Fibroblast of skin of scalp (primary cell): ENCODE data around the gene AP1M1.

Experiments
- DNase-seq: peaks from one replicate; pipeline ENCODE4 v3.0.0-alpha.2; 2013

AP1M1 gene

GRCh38 chr19:16233836-16234551, 36.3 kb downstream of the AP1M1 start:
- DNase-seq: no peak

DNA sequence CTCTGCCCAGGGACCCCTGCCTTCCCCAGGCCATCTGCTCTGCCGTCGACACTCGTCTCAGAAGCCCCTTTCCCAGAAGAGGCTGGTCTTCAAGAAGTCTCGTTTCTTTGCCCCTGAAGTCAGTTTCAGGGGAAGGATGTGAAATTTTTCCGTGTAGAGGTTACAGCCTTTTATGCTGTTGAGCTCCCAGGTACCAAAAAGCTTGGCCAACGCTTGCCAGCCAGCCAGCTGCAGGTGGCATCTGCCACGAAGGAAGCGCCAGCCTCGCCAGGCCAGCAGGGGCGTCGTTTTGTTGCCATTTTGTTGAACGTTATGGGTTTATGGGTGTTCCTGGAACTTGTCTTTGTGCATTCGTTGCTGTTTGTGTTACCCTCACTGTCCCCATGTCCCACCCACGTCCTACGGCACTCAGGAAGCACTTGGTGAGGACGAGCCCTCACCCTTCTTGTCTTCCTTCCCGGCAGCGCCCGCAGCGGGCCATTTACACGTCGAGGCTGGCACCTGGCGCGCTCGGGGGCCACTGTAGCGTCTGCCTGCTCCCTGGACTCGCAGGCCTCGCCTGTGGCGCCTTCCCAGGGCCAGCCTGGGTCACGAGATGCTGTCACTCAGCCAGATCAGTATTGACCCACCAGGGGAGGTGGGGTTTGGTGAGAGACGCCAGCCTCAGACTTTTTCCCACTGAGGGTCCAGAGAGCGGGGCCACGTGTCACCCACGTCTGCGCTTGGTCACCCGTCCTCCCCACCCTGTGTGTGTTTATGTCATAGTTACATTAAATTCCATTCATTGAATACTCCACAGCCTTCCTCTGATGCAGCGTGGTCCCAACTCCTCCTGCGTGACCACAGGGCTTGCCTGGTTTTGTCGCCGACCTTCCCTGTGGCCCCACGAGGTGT, 37.1 kb downstream of the AP1M1 start:
- DNase-seq: no peak

DNA sequence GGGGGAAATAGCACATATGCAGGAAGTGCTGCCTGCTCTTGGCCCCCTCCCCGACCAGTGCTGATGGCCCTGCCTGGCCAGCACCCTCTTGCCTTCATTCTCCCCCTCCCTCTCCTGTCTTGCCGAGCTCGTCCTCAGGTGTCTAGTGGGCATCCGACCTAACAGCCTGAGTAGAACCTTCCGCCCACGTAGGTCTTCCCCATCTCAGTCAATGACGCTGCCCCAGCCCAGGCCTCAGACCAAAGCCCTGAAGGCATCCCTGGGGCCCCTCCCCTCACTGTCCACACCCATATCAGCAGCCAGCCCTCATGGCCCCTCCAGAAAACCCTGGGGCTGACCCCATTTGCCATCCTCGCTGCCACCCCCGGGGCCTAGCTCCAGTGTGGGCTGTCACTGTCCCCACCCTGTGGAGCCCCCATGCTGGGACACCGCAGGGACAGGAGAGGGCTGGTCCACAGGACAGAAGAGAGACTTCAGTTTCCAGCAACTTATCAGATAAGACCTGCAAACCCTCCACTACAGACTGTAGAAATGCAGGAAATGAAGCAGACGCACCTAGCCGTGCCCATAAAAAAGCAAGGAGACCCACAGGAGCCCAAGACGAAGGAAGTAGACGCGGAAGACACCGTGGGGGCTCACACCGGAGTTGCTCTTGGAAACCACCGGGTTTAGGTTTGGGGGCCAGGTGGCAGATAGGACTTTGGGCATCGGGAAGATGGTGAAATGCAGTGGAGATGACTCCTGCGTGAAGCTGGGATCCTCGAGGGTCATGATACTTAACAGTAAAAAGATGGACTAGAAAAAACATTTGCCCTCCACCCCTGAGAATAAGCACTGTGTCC, 38.3 kb downstream of the AP1M1 start:
- DNase-seq: no peak

GRCh38 chr19:16244091-16244490, 46.4 kb downstream of the AP1M1 start:
- DNase-seq: peak; percentile 59

GRCh38 chr19:16247353-16248182, 49.9 kb downstream of the AP1M1 start:
- DNase-seq: peak; percentile 74

DNA sequence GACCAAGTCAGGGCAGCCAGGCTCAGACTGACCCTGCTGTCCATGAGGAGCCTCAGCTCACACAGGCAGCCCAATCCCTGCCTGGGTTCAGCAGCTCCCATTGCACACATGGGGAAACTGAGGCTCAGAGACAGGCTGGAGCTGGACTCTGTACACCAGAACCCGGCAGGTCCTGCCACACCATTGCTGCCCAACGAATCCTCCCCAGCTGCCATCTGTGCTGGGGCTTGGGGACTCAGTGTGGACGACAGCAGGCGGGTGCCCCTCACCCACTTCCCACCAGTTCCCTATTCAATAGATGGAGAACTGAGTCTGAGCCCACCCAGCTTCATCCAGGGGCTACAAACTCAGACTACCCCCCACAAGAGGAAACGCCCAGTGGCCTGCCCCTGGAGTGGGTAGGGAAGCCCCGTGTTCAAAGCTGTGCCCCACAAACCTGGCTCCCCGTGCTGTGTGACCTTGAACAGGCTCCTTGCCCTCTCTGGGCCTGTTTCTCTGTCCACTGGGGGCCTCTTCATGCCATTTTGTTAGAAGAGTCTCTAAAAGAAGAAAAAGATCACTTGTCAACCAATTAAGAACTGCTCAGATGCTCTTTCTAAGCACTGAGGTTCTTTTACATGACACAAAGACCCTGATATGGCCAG, 50.8 kb downstream of the AP1M1 start:
- DNase-seq: no peak

GRCh38 chr19:16249826-16250404, 52.2 kb downstream of the AP1M1 start:
- peak; percentile 54 for DNase-seq

DNA sequence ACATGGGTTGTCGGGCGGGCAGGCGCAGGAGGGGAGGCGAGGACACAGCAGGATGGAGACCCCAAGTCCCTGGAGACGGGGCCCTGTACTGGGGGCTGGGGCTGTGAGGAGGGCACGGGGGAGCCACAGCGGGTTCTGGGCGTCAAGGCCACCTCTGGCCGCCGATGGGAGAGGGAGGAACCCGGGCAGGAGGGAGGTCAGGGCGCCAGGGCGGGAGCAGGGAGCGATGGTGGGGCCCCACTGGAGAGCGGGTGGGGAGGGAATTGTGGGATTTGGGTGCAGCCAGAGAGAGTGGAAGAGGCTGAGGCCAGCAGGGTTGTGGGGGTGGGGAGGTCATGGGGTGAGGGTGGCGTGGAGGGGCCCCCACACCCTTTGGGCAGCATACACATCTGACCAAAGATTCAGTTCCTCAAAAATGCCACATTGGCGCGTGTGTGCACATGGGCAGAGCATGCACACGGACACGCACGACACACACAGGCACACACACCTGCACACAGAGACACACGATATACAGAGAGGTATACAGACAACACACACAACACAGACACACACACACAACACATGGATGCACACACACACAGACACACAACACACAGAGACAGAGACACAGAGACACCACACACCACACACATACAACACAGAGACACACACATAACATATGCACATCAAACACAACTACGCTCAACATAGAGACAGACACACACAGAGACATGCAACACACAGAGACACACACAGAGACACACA, 54.9 kb downstream of the AP1M1 start:
- DNase-seq: no peak

- DNase-seq: no peak
Observed at GRCh38 chr19:16254851-16255408, 57.2 kb downstream of the AP1M1 start.

GRCh38 chr19:16257509-16258002, 59.8 kb downstream of the AP1M1 start:
- DNase-seq: no peak

DNA sequence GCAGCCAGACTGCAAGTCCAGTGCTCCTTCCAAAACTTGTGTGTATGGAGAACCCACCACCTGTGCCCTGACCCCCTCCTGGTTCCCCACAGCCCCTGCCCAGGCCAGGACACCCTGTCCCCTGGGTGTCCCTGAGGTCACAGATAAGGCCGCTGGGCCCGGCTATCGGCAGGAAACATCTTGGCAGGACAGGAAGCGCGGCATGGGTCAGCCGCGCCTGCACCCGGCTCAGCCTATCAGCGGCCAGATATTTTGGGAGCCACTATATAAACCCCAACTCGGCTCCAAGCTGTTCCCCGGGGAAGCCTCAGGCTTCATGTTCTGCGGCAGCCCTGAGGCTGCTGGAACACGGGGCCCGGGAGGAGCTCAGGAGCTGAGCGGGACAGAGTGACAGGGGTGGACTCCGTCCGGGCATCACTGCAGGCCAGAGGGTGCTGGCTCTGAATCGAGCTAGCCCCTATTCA, 60.8 kb downstream of the AP1M1 start:
- no peak for DNase-seq

- no peak for DNase-seq
Observed at GRCh38 chr19:16259385-16260159, 61.9 kb downstream of the AP1M1 start.

GRCh38 chr19:16260160-16260811, 62.6 kb downstream of the AP1M1 start:
- DNase-seq: no peak

DNA sequence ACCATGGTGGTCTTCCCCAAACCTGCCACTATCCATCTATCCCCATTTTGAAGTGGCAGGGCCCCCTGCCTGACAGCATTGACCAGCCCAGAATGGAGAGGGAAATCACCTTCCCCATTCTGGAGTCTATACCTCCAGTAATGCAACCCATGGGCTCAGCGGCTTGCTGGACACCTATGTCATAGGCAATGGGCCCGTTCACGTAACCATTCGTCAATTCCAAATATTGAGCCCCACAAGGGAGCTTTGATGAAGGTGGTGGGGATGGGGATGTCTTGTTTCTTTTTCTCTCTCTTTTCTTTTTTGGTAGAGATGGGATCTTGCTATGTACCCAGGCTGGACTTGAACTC, 63.1 kb downstream of the AP1M1 start:
- DNase-seq: no peak

GRCh38 chr19:16261584-16262368, 64.1 kb downstream of the AP1M1 start:
- DNase-seq: no peak

- no peak for DNase-seq
Observed at GRCh38 chr19:16262618-16263017, 64.9 kb downstream of the AP1M1 start.

- DNase-seq: no peak
Observed at GRCh38 chr19:16263141-16263761, 65.5 kb downstream of the AP1M1 start.
